Endothelial cell of hepatic sinusoid (primary cell): ENCODE results near the gene SRD5A1.

Experiments
- in situ Hi-C: cut with HindIII; loops from 2 replicates; pipeline ENCODE4 v1.10.0; 2017; ENCODE audit warnings: low sequenced_read_pairs

Gene SRD5A1

GRCh38 chr5:6723122-6723815 is 90.0 kb downstream of the SRD5A1 start:
- in situ Hi-C loops = no loop called here

- in situ Hi-C loops = no loop called here
Measured at GRCh38 chr5:6723816-6724300, 90.6 kb downstream of the SRD5A1 start.
